Stimulated activated CD4-positive, alpha-beta T cell treated with anti-CD3 and anti-CD28 coated beads, Interleukin-2, amount 100 ng/mL, for 4 hours (primary cell): Measurements from ENCODE around the gene ACTL8.

Source experiments
- DNase-seq: peaks from one replicate; pipeline ENCODE4 v3.0.0-alpha.2; 2020; ENCODE audit warnings: low read depth

Gene ACTL8

DNA sequence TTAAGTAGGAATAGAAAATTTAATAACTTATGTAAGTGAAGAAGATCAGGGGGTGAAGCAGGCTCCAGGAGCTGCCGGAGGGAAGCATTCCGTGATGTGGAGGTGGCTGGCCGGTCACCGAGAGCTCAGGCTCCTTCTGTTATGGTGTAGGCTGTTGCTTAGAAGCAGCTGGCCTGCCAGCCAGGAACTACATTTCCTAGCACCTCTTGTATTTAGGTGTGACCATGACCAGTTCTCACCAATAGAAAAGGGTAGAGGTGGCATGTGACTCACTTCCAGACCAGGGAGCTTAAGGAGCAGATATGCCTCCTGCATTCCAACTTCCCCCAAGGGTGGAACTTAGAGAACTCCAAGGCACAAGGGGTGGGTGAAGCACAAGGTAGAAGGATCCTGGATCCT lies 120.7 kb downstream of the ACTL8 start:
- no peak for DNase-seq
